Stomach (tissue), 9 donors: ENCODE data around the gene BOLL. TPM values are rescaled to one million over a fixed set of nuclear protein-coding genes. Genes with fewer than 3 reads are reported as not detected.
A peak's percentile ranks its signal among the peaks of the same experiment; 100 is the strongest.

Experiments
- DNase-seq, 2 donors: peaks; one replicate each; pipeline versions ENCODE4 v3.0.0 to v3.0.0-alpha.2; 2013 to 2019
- H3K27ac ChIP-seq, 5 donors: fragments of 200-600 bp in 4 of 5; sonication (generic) in 4 of 5; one replicate each; pipeline ENCODE4 v1.5.1; 2013 to 2019; ENCODE audit warnings: mild to moderate bottlenecking in 1 of 5, moderate library complexity in 1 of 5
- H3K27me3 ChIP-seq, 3 donors: fragments of 200-600 bp; sonication (generic); one replicate each; pipeline ENCODE4 v1.5.1; 2017 to 2019; ENCODE audit warnings: mixed run types in 1 of 3
- H3K36me3 ChIP-seq, 4 donors: fragments of 200-600 bp; sonication (generic); 1 replicate in 3 of 4; 2 replicates in 1 of 4; pipeline ENCODE4 v1.5.1; 2016 to 2019
- H3K4me1 ChIP-seq, 4 donors: fragments of 200-600 bp; sonication (generic); one replicate each; pipeline ENCODE4 v1.5.1; 2016 to 2019
- H3K4me3 ChIP-seq, 4 donors: fragments of 200-600 bp; sonication (generic) in 3 of 4; one replicate each; pipeline ENCODE4 v1.5.1; 2016 to 2019; ENCODE audit warnings: mild to moderate bottlenecking in 1 of 4
- H3K9me3 ChIP-seq, 4 donors: fragments of 200-600 bp; sonication (generic); one replicate each; pipeline ENCODE4 v1.5.1; 2016 to 2019
- EP300 ChIP-seq: sonication (generic); formaldehyde crosslinking; IDR thresholded peaks from one replicate; pipeline ENCODE4 v1.6.1; 2017; ENCODE audit warnings: antibody characterized with exemption
- POLR2A ChIP-seq, 4 donors: fragments of 450-650 bp; IDR thresholded peaks; one replicate each; pipeline ENCODE4 v1.6.1; 2016; ENCODE audit warnings: antibody characterized with exemption in 4 of 4, control low read depth in 2 of 4, mild to moderate bottlenecking in 1 of 4, moderate library complexity in 1 of 4
- POLR2AphosphoS5 ChIP-seq, 3 donors: sonication (generic); formaldehyde crosslinking; IDR thresholded peaks; one replicate each; pipeline ENCODE4 v1.6.1; 2016; ENCODE audit warnings: antibody characterized with exemption in 3 of 3
- WGBS, 5 donors: extraction: QIAGEN DNeasy Blood & Tissue Kit in 3 of 5; methylation state at CpG; one replicate each; pipeline versions ENCODE4 v1.1.5 to v1.1.7; 2013 to 2018; 5-methylcytosine and 5-hydroxymethylcytosine counted together
- intact Hi-C: fragments of 100-400 bp; cut with DNase I; formaldehyde crosslinking; loops from one replicate; pipeline ENCODE4 v1.15.1; 2023; ENCODE audit warnings: low total_unique reads
- polyA plus RNA-seq, 3 donors: library from polyadenylated mRNA; stranded (reverse); fragments of 200-250 nt; gene quantifications; one replicate each; pipeline ENCODE4 v1.2.3, GENCODE V29; 2013
- total RNA-seq, 5 donors: library from RNA; depleted of rRNA; stranded (reverse); fragments of >200 nt; gene quantifications; one replicate each; pipeline versions ENCODE4 v1.1.0 to v1.2.3, GENCODE V29; 2014 to 2016
- TF ChIP-seq, protein P1 (sequence below), 7 experiments: fragments of 450-650 bp in 4 of 7; fragments of 200-600 bp in 3 of 7; sonication (generic) in 3 of 7; IDR thresholded peaks; one replicate each; pipeline ENCODE4 v1.5.1; 2016 to 2019; ENCODE audit warnings: antibody characterized with exemption in 7 of 7, control low read depth in 2 of 7, mild to moderate bottlenecking in 1 of 7
- donor health status: healthy with polysubstance abuse.
- donor health status: Bipolar disorder and iron deficiency.
- donor health status: healthy.

BOLL gene
- total and polyA plus RNA-seq, 8 donors: not detected

DNA sequence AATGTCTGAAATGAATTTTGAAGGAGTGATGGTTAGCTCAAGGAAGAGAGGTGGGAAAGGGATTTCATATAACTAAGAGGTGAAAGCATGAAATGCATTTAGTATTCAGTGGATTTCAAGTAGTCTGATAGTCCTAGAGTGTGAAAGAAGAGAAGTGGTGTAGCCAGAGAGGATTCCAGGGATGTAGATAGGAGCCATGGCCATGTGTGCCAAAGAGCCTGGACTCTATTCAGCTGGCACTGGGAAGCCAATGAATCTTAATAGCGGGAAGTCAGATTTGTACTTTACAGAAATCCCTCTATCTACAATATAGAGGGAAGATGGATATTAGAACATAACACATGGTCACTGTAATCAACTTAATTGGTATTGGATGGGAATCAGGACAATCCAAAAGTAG lies 8.3 kb upstream of the BOLL start:
- no peak for DNase-seq
- intact Hi-C loops: no loop called here
- TF ChIP-seq EP300: no peak
- TF ChIP-seq, protein P1, sequence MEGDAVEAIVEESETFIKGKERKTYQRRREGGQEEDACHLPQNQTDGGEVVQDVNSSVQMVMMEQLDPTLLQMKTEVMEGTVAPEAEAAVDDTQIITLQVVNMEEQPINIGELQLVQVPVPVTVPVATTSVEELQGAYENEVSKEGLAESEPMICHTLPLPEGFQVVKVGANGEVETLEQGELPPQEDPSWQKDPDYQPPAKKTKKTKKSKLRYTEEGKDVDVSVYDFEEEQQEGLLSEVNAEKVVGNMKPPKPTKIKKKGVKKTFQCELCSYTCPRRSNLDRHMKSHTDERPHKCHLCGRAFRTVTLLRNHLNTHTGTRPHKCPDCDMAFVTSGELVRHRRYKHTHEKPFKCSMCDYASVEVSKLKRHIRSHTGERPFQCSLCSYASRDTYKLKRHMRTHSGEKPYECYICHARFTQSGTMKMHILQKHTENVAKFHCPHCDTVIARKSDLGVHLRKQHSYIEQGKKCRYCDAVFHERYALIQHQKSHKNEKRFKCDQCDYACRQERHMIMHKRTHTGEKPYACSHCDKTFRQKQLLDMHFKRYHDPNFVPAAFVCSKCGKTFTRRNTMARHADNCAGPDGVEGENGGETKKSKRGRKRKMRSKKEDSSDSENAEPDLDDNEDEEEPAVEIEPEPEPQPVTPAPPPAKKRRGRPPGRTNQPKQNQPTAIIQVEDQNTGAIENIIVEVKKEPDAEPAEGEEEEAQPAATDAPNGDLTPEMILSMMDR (IDR thresholded peaks at IDR 0.05): no peak
- TF ChIP-seq POLR2AphosphoS5 (IDR thresholded peaks at IDR 0.05): no peak
- no peak for TF ChIP-seq POLR2A (IDR thresholded peaks at IDR 0.05)
- Histone ChIP-seq H3K36me3 (no peaks in the 10 kb centered on the region), H3K9me3 (no peaks in the 10 kb centered on the region), H3K4me1 (no peaks in the 10 kb centered on the region), H3K27me3 (no peaks in the 10 kb centered on the region), H3K27ac (no peak overlapping the region), H3K4me3 (no peak overlapping the region)
- 68 to 90% (median 77%) methylated on average over 1 of the region's 1 CpG for WGBS, 5 donors

DNA sequence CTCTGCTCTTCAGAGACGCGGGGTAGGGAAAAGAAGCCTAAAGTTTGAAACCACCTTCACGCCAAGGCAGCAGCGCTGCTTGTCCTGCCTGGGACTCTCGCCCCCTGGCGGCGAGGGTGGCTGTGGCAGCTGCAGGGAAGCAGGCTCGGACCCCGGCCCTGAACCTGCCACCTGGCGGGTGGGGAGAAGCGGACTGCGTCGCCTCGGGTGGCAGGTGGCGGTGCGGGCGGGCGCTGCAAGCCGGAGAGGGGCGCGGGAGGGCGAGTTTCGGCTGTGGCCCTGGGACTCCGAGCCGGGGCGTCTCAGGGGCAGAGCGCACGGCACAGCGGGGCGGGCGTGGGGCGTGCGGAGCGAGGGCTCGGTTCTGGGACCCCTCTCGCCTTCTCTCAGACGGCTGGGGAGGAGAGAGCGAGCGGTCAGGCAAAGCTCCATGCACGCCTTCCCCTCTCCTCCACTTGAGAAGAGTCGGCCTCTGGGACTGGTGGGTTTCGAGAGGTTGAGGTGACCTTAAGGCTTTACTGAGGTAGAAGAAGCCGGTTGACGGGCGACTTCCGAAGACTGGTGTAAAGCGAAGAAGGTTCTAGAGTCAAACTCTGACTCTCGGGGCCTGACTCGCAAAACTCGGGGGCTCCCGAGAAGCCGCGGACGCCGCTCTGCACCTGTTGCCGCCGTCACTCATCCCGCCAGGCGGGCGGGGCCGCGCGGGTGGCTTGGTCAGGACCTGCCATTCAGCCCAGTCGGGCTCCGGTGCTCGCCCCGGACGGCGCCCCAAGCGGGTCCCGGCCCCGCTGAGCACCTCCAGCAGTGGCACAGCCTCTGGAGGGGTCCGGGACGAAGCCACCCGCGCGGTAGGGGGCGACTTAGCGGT lies 1.1 kb upstream of the BOLL start:
- no peaks in the 10 kb centered on the region for H3K36me3 ChIP-seq
- peaks cover 11 to 17% (median 13%) of the 10 kb centered on the region in 4 donors for H3K4me1 ChIP-seq
- peak; percentile 56 to 73 for DNase-seq
- H3K4me3 ChIP-seq: peak overlapping the region; percentile 46 to 56 (median 52)
- WGBS, 5 donors: 4 to 16% (median 6%) methylated on average over 16 to 79 of the region's 79 CpGs
- TF ChIP-seq, protein P1 (IDR thresholded peaks at IDR 0.05): peak in 4 of 7 experiments; percentile 19 to 54 (median 45)
- TF ChIP-seq POLR2AphosphoS5 (IDR thresholded peaks at IDR 0.05): no peak
- peaks cover 0 to 28% (median 23%) of the 10 kb centered on the region in 3 donors for H3K27me3 ChIP-seq
- intact Hi-C loops: no loop called here
- no peaks in the 10 kb centered on the region for H3K9me3 ChIP-seq
- H3K27ac ChIP-seq: no peak overlapping the region

GRCh38 chr2:197782126-197782525 lies 3.0 kb downstream of the BOLL start:
- intact Hi-C loops: no loop called here
- Histone ChIP-seq H3K4me1 (peaks cover 11 to 17% (median 13%) of the 10 kb centered on the region in 4 donors), H3K9me3 (no peaks in the 10 kb centered on the region), H3K4me3 (no peak overlapping the region), H3K27ac (no peak overlapping the region), H3K27me3 (peaks cover 0 to 24% (median 20%) of the 10 kb centered on the region in 3 donors), H3K36me3 (no peaks in the 10 kb centered on the region)
- DNase-seq: no peak
- TF ChIP-seq, protein P1 (IDR thresholded peaks at IDR 0.05): no peak
- 7 to 44% (median 19%) methylated on average over 1 of the region's 1 CpG for WGBS, 5 donors

GRCh38 chr2:197779261-197779660 lies 5.9 kb downstream of the BOLL start:
- TF ChIP-seq POLR2A (IDR thresholded peaks at IDR 0.05): no peak
- Histone ChIP-seq H3K27me3 (peaks cover 0 to 4% (median 0%) of the 10 kb centered on the region in 3 donors), H3K4me3 (no peak overlapping the region), H3K27ac (no peak overlapping the region), H3K9me3 (no peaks in the 10 kb centered on the region), H3K36me3 (no peaks in the 10 kb centered on the region), H3K4me1 (no peaks in the 10 kb centered on the region)
- intact Hi-C loops: no loop called here
- DNase-seq: no peak

GRCh38 chr2:197777823-197778407 lies 7.2 kb downstream of the BOLL start:
- H3K27me3 ChIP-seq: peaks cover 0 to 4% (median 0%) of the 10 kb centered on the region in 3 donors
- no peaks in the 10 kb centered on the region for H3K4me1 ChIP-seq
- intact Hi-C loops: no loop called here
- H3K9me3 ChIP-seq: no peaks in the 10 kb centered on the region
- no peak overlapping the region for H3K27ac ChIP-seq
- 14 to 25% (median 23%) methylated on average over 4 of the region's 4 CpGs for WGBS, 5 donors
- TF ChIP-seq EP300: no peak
- no peak for TF ChIP-seq POLR2A (IDR thresholded peaks at IDR 0.05)
- TF ChIP-seq, protein P1 (IDR thresholded peaks at IDR 0.05): peak in 5 of 7 experiments; percentile 24 to 67 (median 44)
- TF ChIP-seq POLR2AphosphoS5 (IDR thresholded peaks at IDR 0.05): no peak
- no peaks in the 10 kb centered on the region for H3K36me3 ChIP-seq
- no peak overlapping the region for H3K4me3 ChIP-seq
- DNase-seq: peak in 1 of 2 donors; percentile 55
